GM10266 (cell line): Measurements from ENCODE around the gene AP3S2.

Source experiments
- DNase-seq: peaks from one replicate; pipeline ENCODE4 v3.0.0; 2012; ENCODE audit errors: extremely low spot score
- TF ChIP-seq, protein P1 (sequence below): IDR thresholded peaks from 2 replicates; pipeline ENCODE4 v1.5.1; 2012; ENCODE audit warnings: mild to moderate bottlenecking, low read depth; ENCODE audit not compliant: control insufficient read depth, insufficient read depth; ENCODE audit errors: missing control alignments

Gene AP3S2

DNA sequence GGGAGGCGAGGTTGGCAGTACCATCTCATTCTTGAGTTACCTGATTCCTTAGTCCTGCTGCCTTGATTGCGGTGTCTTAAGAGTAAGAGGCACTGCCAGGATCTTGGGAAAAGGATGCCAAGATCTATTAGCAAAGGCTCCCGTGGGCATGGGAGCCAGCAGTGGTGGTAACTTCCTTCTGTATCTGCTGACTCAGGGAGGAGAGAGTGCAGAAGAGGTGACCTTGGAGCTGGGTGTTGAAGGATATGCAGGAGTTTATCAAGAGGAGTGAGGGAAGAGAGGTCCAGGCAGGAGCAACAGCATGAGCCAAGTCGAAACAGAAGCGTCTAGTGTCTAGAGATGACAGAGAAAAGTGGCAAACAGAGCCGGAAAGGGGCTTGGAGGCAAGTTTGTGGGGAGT lies 113.2 kb downstream of the AP3S2 start:
- TF ChIP-seq, protein P1, sequence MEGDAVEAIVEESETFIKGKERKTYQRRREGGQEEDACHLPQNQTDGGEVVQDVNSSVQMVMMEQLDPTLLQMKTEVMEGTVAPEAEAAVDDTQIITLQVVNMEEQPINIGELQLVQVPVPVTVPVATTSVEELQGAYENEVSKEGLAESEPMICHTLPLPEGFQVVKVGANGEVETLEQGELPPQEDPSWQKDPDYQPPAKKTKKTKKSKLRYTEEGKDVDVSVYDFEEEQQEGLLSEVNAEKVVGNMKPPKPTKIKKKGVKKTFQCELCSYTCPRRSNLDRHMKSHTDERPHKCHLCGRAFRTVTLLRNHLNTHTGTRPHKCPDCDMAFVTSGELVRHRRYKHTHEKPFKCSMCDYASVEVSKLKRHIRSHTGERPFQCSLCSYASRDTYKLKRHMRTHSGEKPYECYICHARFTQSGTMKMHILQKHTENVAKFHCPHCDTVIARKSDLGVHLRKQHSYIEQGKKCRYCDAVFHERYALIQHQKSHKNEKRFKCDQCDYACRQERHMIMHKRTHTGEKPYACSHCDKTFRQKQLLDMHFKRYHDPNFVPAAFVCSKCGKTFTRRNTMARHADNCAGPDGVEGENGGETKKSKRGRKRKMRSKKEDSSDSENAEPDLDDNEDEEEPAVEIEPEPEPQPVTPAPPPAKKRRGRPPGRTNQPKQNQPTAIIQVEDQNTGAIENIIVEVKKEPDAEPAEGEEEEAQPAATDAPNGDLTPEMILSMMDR = no peak
- DNase-seq = no peak
